ENCODE data around the gene DVL1. TPM values are rescaled to one million over a fixed set of nuclear protein-coding genes. Genes with fewer than 3 reads are reported as not detected.

Gene DVL1
- total and polyA plus RNA-seq, 2 of the 13 experiments (the other 11 are each of a cell fraction or from before 2014, with no cell fraction given) = 30.8 to 60.4 TPM

DNA sequence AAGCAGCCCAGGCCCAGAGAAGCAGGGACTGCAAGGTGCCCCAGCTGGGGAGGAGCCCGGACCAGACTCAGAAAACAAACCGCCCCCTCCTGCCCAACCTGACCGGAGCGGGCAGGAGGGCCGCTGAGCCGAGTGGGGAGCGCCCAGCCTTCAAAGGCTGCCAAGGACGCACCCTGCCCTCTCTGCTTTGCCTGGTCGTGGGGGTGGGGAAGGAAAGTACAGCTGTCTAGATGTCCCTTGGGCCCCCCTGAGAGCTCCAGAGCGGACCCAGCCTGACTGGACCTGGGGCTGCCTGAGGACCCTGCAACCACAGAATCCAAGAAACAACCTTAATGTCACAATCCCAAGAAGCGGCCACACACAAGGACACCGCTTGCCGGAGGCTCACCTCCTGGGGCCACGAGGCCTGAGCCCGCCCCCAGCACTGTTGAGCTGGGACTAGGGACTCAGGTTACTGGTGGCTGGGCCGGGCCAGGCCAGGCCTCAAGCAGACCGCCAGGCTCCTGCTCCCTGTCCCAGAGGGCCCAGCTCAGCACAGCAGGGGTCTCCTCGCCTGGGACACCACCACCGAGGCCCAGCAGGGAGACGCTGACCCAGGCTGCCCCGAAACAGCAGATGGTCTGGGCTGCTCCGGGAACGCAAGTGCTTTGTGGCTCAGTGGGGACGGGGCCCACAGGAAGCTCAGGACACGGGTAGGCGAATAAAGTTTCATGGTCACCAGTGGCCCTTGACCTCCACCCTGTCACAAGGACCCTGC, 1.4 kb downstream of the DVL1 start (continued):
- TF ChIP-seq, protein P1, sequence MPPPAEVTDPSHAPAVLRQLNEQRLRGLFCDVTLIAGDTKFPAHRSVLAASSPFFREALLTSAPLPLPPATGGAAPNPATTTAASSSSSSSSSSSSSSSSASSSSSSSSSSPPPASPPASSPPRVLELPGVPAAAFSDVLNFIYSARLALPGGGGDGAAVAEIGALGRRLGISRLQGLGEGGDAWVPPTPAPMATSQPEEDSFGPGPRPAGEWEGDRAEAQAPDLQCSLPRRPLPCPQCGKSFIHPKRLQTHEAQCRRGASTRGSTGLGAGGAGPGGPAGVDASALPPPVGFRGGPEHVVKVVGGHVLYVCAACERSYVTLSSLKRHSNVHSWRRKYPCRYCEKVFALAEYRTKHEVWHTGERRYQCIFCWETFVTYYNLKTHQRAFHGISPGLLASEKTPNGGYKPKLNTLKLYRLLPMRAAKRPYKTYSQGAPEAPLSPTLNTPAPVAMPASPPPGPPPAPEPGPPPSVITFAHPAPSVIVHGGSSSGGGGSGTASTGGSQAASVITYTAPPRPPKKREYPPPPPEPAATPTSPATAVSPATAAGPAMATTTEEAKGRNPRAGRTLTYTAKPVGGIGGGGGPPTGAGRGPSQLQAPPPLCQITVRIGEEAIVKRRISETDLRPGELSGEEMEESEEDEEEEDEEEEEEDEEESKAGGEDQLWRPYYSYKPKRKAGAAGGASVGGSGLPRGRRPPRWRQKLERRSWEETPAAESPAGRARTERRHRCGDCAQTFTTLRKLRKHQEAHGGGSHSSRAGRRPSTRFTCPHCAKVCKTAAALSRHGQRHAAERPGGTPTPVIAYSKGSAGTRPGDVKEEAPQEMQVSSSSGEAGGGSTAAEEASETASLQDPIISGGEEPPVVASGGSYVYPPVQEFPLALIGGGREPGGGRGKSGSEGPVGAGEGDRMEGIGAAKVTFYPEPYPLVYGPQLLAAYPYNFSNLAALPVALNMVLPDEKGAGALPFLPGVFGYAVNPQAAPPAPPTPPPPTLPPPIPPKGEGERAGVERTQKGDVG (CRISPR knock-in tag; IDR thresholded peaks at IDR 0.05; ENCODE audit: borderline replicate concordance) = 0 out of 2 replicates have a peak, but pooled peaks have one; percentile 29
- TF ChIP-seq ZNF589 (CRISPR knock-in tag; conservative IDR thresholded peaks at IDR 0.05) (no peak), PPARG (CRISPR knock-in tag; conservative IDR thresholded peaks at IDR 0.05) (no peak), THAP11 (CRISPR knock-in tag; IDR thresholded peaks at IDR 0.05) (peak; percentile 54), KMT2A (CRISPR knock-in tag; IDR thresholded peaks at IDR 0.05) (no peak), ZNF639 (CRISPR knock-in tag; conservative IDR thresholded peaks at IDR 0.05) (no peak; the same call in 1 of the 2 replicates), TP53 (CRISPR knock-in tag; conservative IDR thresholded peaks at IDR 0.05) (no peak), ZNF263 (CRISPR knock-in tag; IDR thresholded peaks at IDR 0.05) (peak; percentile 85), THAP9 (CRISPR knock-in tag; IDR thresholded peaks at IDR 0.05; ENCODE audit: borderline replicate concordance) (peak; percentile 46; the same call in 1 of the 2 replicates), IRF9 (CRISPR knock-in tag; IDR thresholded peaks at IDR 0.05; ENCODE audit: borderline replicate concordance) (0 out of 2 replicates have a peak, but pooled peaks have one; percentile 49), NFAT5 (CRISPR knock-in tag; IDR thresholded peaks at IDR 0.05) (0 out of 2 replicates have a peak, but pooled peaks have one; percentile 34)
- TF ChIP-seq, protein P2, sequence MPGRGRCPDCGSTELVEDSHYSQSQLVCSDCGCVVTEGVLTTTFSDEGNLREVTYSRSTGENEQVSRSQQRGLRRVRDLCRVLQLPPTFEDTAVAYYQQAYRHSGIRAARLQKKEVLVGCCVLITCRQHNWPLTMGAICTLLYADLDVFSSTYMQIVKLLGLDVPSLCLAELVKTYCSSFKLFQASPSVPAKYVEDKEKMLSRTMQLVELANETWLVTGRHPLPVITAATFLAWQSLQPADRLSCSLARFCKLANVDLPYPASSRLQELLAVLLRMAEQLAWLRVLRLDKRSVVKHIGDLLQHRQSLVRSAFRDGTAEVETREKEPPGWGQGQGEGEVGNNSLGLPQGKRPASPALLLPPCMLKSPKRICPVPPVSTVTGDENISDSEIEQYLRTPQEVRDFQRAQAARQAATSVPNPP (CRISPR knock-in tag; IDR thresholded peaks at IDR 0.05) = no peak

Data from HepG2 (cell line).